Measurements from ENCODE around the gene MLH3.
"Not testable (repeated sequence)": the region's sequence is repeated elsewhere in the genome, so short reads cannot be mapped to it uniquely, and the experiment has no call there.

MLH3 gene

GRCh38 chr14:75050852-75051555 is at the start of gene MLH3:
MLH3 (minus strand) TSS chr14:75051467; CDS start chr14:75049655, 1,812 bp downstream.
- DNase-seq (ENCODE audit: low read depth, low spot score): peak; percentile 46

GRCh38 chr14:75098682-75099081 is 47.4 kb upstream of the MLH3 start:
- DNase-seq (ENCODE audit: low read depth, low spot score): no peak

- no peak for DNase-seq (ENCODE audit: low read depth, low spot score)
Observed at GRCh38 chr14:75098212-75098611, 46.9 kb upstream of the MLH3 start.

DNA sequence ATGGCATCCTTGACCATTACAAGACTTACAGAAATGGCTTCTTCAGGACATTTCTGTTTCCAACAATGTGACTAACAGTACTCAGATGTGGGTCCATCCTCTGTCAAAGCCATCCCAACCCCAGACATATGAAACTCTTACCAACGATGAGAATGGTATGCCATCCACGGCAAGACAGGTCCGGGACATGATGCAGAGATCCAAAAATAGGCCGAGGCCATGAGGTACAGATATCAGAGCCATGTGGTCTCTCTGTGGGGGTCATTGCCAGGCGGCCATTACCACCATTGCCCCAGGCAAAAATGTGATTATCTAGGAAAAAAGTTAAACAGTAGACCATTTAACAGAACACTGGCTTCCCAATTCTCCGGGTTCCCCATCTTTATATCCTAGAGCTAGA is 45.7 kb upstream of the MLH3 start:
- no peak for DNase-seq (ENCODE audit: low read depth, low spot score)

GRCh38 chr14:75095690-75096089 is 44.4 kb upstream of the MLH3 start:
- no peak for DNase-seq (ENCODE audit: low read depth, low spot score)

GRCh38 chr14:75094896-75095295 is 43.6 kb upstream of the MLH3 start:
- DNase-seq (ENCODE audit: low read depth, low spot score): no peak

DNA sequence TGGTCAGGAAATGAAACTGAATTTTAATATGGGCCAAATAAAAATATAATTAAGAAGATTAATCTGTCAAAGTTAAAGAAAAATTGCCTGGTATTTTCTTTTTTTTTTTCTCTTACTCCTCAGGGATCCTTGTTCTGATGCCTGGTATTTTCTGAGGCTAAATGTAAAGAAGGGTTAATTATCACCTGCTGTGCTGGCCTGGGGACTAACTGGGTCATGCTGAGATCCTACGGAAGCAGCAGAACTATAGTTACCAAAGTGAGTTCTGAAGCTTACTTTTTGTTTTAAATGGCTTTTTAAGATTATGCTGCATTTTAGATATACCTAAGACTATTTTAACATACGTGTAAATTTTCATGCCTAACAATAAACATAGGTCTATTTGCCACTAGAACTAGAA is 41.4 kb upstream of the MLH3 start:
- no peak for DNase-seq (ENCODE audit: low read depth, low spot score)

DNA sequence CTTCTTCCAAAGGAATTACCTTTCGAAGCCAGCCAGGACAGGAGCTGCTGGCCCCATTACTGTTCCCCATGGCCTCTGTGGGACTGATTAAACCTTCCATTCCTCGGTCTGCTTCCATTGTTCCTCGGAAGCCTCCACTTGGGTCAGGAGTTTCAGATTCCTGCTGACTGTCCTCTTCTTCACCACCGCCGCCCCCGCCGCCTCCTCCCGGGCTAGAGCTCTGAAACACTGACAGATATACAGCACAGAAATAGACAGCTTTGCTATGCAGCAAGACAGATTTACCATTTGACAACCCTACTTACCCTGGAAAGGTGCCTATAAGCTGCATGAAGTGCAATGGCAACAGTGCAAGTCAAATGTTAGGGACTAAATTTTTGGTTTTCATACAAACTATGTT is 40.0 kb upstream of the MLH3 start:
- no peak for DNase-seq (ENCODE audit: low read depth, low spot score)

DNA sequence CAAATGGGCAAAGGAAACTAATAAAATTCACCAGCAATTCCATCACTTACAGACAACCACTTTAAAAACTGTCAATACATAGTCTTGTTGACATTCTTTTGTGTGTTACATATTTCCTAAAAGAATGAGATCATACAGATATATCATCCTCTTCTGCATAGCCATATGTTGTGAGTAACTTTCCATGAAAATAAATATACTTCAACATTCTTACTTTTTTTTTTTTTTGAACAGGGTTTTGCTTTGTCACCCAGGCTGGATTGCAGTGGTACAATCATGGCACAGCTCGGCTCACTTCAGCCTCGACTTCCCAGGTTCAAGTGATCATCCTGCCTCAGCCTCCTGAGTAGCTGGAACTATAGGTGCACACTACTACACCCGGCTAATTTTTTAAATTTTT is 39.1 kb upstream of the MLH3 start:
- DNase-seq (ENCODE audit: low read depth, low spot score): no peak

GRCh38 chr14:75088566-75089373 is 37.5 kb upstream of the MLH3 start:
- no peak for DNase-seq (ENCODE audit: low read depth, low spot score)

GRCh38 chr14:75088153-75088552 is 36.9 kb upstream of the MLH3 start:
- DNase-seq (ENCODE audit: low read depth, low spot score): no peak

- DNase-seq (ENCODE audit: low read depth, low spot score): no peak
Observed at GRCh38 chr14:75084513-75084912, 33.2 kb upstream of the MLH3 start.

DNA sequence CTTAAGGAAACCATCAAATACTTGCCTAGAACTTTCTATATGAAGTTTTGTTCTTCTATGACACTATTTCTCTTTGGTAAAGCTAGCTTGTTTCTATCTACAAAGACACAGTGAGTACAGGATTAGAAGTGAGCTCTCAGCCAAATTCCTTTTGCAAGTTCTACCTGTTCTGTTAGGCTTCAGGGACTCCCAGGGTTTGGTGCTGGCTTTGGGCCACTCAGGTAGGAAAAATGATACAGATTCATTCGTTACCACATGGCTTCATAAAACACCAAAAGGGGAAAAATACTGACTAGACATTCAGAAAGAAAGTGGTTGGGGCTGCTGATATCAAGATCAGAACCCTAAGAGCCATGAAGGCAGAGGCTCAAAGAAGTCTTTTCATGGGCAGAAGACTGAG is 32.0 kb upstream of the MLH3 start:
- DNase-seq (ENCODE audit: low read depth, low spot score): no peak

- DNase-seq (ENCODE audit: low read depth, low spot score): no peak
Observed at GRCh38 chr14:75081660-75082229, 30.5 kb upstream of the MLH3 start.

- DNase-seq (ENCODE audit: low read depth, low spot score): no peak
Observed at GRCh38 chr14:75079521-75079920, 28.3 kb upstream of the MLH3 start.

- DNase-seq (ENCODE audit: low read depth, low spot score): no peak
Observed at GRCh38 chr14:75077794-75078193, 26.5 kb upstream of the MLH3 start.

- DNase-seq (ENCODE audit: low read depth, low spot score): no peak
Observed at GRCh38 chr14:75070383-75070782, 19.1 kb upstream of the MLH3 start.

- no peak for DNase-seq (ENCODE audit: low read depth, low spot score)
Observed at GRCh38 chr14:75069811-75070145, 18.5 kb upstream of the MLH3 start.

DNA sequence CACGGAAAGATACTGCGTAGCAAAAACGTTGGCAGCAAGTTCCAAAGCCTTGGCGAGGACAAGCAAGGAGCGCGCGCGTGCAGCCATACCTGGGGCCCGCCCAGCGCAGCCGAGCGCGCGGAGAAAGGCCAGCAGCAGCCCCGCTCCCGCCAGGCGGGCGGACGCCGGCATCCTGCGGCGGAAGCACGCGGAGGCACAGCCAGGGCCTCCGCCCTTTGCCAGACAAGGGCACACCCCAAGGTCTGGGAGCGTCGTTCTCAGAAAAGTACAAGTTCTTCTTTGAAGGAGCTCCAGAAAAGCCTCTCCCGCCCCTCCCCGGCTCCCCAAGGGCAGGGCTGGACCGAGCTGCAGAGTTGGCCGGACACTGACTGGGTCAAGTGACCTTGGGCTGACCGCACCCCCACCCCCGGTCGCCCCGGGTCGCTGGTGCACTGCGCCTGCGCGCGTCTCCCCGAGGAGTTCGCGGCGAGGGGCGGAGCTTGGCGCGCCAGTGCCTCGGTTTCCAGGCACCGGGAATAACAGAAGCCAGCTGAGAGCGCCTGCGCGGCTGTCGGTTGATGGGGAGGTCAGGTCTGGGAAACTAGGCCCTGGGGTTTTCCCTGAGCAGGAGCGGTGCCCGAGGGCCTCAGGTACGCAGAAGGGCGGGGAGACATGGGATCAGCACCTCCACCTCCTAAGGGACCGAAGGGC is 18.0 kb upstream of the MLH3 start, which contains the start of gene ZC2HC1C:
ZC2HC1C (plus strand) TSS at position 521 of the 690 bp plus-strand sequence. CDS start 933 bp downstream, outside the sequence.
- no peak for DNase-seq (ENCODE audit: low read depth, low spot score)

- DNase-seq (ENCODE audit: low read depth, low spot score): no peak
Observed at GRCh38 chr14:75068294-75069120, 17.2 kb upstream of the MLH3 start.

DNA sequence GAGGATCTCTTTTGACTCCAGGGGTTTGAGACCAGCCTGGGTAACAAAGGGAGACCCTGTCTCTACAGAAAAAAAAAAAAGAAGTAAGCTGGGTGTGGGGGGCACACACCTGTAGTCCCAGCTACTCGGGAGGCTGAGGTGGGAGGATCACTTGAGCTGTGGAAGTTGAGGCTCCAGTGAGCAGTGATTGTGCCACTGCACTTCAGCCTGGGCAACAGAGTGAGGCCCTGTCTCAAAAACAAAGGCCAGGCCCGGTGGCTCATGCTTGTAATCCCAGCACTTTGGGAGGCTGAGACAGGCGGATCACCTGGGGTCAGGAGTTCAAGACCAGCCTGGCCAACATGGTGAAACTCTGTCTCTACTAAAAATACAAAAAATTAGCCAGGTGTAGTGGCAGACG is 16.5 kb upstream of the MLH3 start:
- DNase-seq (ENCODE audit: low read depth, low spot score): not testable (repeated sequence)

Measured in smooth muscle cell of the brain vasculature (primary cell).